Placental epithelial cell (primary cell): ENCODE measurements around the gene DYTN. TPM values are rescaled to one million over a fixed set of nuclear protein-coding genes. Genes with fewer than 3 reads are reported as not detected.

Experiments
- small RNA-seq: library from RNA; depleted of rRNA; stranded (forward); fragments of <200 nt; gene quantifications from one replicate; pipeline ENCODE3, GENCODE V24; 2012
- total RNA-seq: library from RNA; depleted of rRNA; stranded (reverse); fragments of >200 nt; gene quantifications from 2 replicates; pipeline ENCODE4 v1.2.3, GENCODE V29; 2012

DYTN gene
- not detected in 2 replicates for total RNA-seq

GRCh38 chr2:206718296-206718695 lies at the start of gene DYTN:
Gene DYTN (minus strand): TSS chr2:206718396. CDS start chr2:206718279, 117 bp downstream.

GRCh38 chr2:206765242-206766056 lies 47.3 kb upstream of the DYTN start, which contains the start of the genes FASTKD2 and MDH1B:
Gene FASTKD2 (plus strand): TSS chr2:206765606. CDS start chr2:206766694, 1,088 bp downstream.
Gene MDH1B (minus strand): TSS chr2:206765328. CDS start chr2:206765271, 57 bp downstream.

GRCh38 chr2:206642075-206643025 lies 75.8 kb downstream of the DYTN start, which contains the start of gene FAM237A:
Gene FAM237A (plus strand): TSS chr2:206642487. CDS start chr2:206644237, 1,750 bp downstream.

Small RNA genes within 50 kb of the gene (small RNA-seq; reads per million reads assigned to genes)
- gene RF00019 = not detected

Other genes with a start within 250 kb of the DYTN start
- not detected in 2 replicates for gene FAM237A, start 75.9 kb downstream of the DYTN start, total RNA-seq
- gene MDH1B, start 46.9 kb upstream of the DYTN start, total RNA-seq = 0.43 and 3.9 TPM in 2 replicates
- gene FASTKD2, start 47.2 kb upstream of the DYTN start, total RNA-seq = 29.8 and 42.6 TPM in 2 replicates
- gene CPO, start 221.1 kb upstream of the DYTN start, total RNA-seq = not detected in 2 replicates